OCI-LY3 (cell line): ENCODE data around the gene AQR.

Source experiments
- H2AFZ ChIP-seq: fragments of 200-600, 300-600 bp; shearing (Covaris generic); 2 replicates; pipeline ENCODE4 v1.6.0; 2014; ENCODE audit warnings: antibody characterized with exemption, low read depth, low read length
- H3K27ac ChIP-seq: fragments of 200-600, 300-600 bp; sonication (generic); 2 replicates; pipeline ENCODE4 v1.5.1; 2014; ENCODE audit warnings: mild to moderate bottlenecking, low read length, moderate library complexity, mixed read lengths
- H3K27me3 ChIP-seq: fragments of 200-600, 300-600 bp; sonication (generic); 2 replicates; pipeline ENCODE4 v1.6.1; 2014; ENCODE audit warnings: low read depth, low read length, mixed read lengths
- H3K36me3 ChIP-seq: fragments of 200-600, 300-600 bp; sonication (generic); replicated peaks from 2 replicates; pipeline ENCODE3; 2014; ENCODE audit warnings: low read depth, low read length, mixed read lengths
- H3K4me1 ChIP-seq: fragments of 300-600, 200-600 bp; sonication (generic); 2 replicates; pipeline ENCODE4 v1.6.1; 2014; ENCODE audit warnings: low read length, mixed read lengths
- H3K4me2 ChIP-seq: fragments of 200-600, 300-600 bp; sonication (generic); 2 replicates; pipeline ENCODE4 v1.6.1; 2014; ENCODE audit warnings: low read length, mixed read lengths
- H3K4me3 ChIP-seq: fragments of 300-600, 200-600 bp; sonication (generic); 2 replicates; pipeline ENCODE4 v1.5.1; 2014; ENCODE audit warnings: antibody characterized with exemption, mild to moderate bottlenecking, low read length, moderate library complexity
- H3K79me2 ChIP-seq: fragments of 300-600, 200-600 bp; shearing (Covaris generic); 2 replicates; pipeline ENCODE4 v1.6.1; 2014; ENCODE audit warnings: mild to moderate bottlenecking, low read length, mixed read lengths
- H3K9ac ChIP-seq: fragments of 300-600, 200-600 bp; shearing (Covaris generic); 2 replicates; pipeline ENCODE4 v1.6.0; 2014; ENCODE audit warnings: mild to moderate bottlenecking, low read length, moderate library complexity
- H3K9me3 ChIP-seq: fragments of 200-600, 300-600 bp; shearing (Covaris generic); 2 replicates; pipeline ENCODE4 v1.6.1; 2014; ENCODE audit warnings: low read length, mixed read lengths; ENCODE audit not compliant: insufficient read depth
- H4K20me1 ChIP-seq: fragments of 200-600, 300-600 bp; sonication (generic); 2 replicates; pipeline ENCODE4 v1.6.1; 2016; ENCODE audit warnings: low read length, mixed read lengths; ENCODE audit not compliant: insufficient read depth
- EZH2phosphoT487 ChIP-seq: fragments of 200-600 bp; shearing (Covaris generic); IDR thresholded peaks from 2 replicates; pipeline ENCODE4 v1.6.1; 2018; ENCODE audit warnings: antibody characterized with exemption, mixed run types, low read depth
- TF ChIP-seq, protein P1 (sequence below): fragments of 200-600, 300-600 bp; sonication (generic); IDR thresholded peaks from 2 replicates; pipeline ENCODE4 v1.5.1; 2014; ENCODE audit warnings: antibody characterized with exemption, low read length, low read depth

The AQR gene

DNA sequence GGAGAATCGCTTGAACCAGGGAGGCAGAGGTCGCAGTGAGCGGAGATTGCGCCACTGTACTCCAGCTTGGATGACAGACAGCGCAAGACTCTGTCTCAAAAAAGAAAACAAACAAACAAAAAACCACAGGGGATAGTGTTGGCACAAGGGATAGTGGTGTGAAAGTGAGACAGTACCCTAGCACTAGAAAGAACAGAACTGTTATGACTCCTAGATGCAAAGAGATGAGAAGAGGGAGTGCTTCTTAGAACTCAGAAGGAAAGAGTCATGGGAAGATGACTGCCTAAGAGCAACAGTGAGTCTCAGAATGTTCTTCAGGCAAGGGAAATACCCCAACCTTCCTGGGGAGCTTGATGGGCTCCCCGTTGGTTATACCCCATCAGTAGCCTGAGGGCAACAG, 36.4 kb upstream of the AQR start:
- no peaks in the 10 kb centered on the region for H4K20me1 ChIP-seq
- TF ChIP-seq EZH2phosphoT487: no peak

DNA sequence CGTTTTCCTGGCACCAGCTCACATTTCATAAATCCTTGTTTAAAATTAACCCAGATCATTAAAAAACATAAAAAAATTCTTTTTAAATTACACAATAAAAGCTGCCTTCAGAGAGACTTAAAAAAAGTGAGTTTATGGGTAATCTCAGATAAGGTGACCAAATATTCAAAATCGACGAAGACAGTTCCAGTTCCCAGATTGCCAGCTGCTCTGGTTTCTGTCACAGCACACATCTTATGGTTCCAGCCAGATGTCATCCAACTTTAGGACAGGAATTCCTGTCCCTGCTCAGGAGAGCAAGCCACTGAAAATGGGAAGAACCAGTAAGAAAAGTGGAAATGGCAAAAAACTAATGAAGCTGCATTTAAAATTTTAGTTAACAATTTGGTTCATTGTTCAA, 34.4 kb upstream of the AQR start:
- no peaks in the 10 kb centered on the region for H3K4me1 ChIP-seq
- no peak overlapping the region for H3K4me3 ChIP-seq
- H3K9me3 ChIP-seq: no peaks in the 10 kb centered on the region
- no peaks in the 10 kb centered on the region for H3K79me2 ChIP-seq
- no peak overlapping the region for H3K27ac ChIP-seq
- H2AFZ ChIP-seq: no peak overlapping the region
- no peaks in the 10 kb centered on the region for H3K27me3 ChIP-seq
- no peaks in the 10 kb centered on the region for H3K36me3 ChIP-seq
- no peaks in the 10 kb centered on the region for H4K20me1 ChIP-seq
- H3K4me2 ChIP-seq: no peak overlapping the region
- no peak for TF ChIP-seq EZH2phosphoT487
- TF ChIP-seq, protein P1, sequence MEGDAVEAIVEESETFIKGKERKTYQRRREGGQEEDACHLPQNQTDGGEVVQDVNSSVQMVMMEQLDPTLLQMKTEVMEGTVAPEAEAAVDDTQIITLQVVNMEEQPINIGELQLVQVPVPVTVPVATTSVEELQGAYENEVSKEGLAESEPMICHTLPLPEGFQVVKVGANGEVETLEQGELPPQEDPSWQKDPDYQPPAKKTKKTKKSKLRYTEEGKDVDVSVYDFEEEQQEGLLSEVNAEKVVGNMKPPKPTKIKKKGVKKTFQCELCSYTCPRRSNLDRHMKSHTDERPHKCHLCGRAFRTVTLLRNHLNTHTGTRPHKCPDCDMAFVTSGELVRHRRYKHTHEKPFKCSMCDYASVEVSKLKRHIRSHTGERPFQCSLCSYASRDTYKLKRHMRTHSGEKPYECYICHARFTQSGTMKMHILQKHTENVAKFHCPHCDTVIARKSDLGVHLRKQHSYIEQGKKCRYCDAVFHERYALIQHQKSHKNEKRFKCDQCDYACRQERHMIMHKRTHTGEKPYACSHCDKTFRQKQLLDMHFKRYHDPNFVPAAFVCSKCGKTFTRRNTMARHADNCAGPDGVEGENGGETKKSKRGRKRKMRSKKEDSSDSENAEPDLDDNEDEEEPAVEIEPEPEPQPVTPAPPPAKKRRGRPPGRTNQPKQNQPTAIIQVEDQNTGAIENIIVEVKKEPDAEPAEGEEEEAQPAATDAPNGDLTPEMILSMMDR: no peak
- H3K9ac ChIP-seq: no peak overlapping the region

More for the DNA sequence above, 36.4 kb upstream of the AQR start:
- no peaks in the 10 kb centered on the region for H3K9me3 ChIP-seq
- no peaks in the 10 kb centered on the region for H3K4me1 ChIP-seq
- no peaks in the 10 kb centered on the region for H3K36me3 ChIP-seq
- H3K27ac ChIP-seq: no peak overlapping the region
- no peak overlapping the region for H3K4me3 ChIP-seq
- H2AFZ ChIP-seq: no peak overlapping the region
- no peaks in the 10 kb centered on the region for H3K79me2 ChIP-seq
- no peak overlapping the region for H3K4me2 ChIP-seq
- no peaks in the 10 kb centered on the region for H3K27me3 ChIP-seq
- no peak overlapping the region for H3K9ac ChIP-seq

DNA sequence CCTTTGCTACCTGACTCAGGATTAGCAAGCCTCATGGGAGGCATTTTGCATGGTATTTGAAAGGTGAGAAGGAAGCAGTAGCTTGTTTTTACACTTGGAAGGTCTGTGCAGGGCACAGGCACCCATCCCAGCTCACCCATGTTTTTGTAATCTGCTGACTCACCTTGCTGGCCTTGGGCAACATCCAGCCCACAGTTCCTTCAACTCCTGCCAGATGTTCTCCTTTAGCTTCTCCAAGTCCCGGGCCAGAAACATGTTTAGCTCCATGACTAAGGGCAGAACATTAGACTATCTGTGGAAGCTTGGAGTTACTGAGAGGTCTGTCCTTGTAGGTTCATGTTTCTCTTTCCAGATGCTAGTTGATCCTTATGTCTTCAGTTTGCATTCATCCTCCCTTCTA, 31.0 kb upstream of the AQR start:
- Histone ChIP-seq H2AFZ (no peak overlapping the region), H3K36me3 (no peaks in the 10 kb centered on the region), H3K79me2 (no peaks in the 10 kb centered on the region), H3K27ac (no peak overlapping the region), H3K4me3 (no peak overlapping the region), H3K4me1 (no peaks in the 10 kb centered on the region), H3K9me3 (no peaks in the 10 kb centered on the region), H3K4me2 (no peak overlapping the region), H3K9ac (no peak overlapping the region), H3K27me3 (peaks cover 3% of the 10 kb centered on the region; the same call in 1 of the 2 replicates), H4K20me1 (no peaks in the 10 kb centered on the region)
- TF ChIP-seq, protein P1: no peak
- no peak for TF ChIP-seq EZH2phosphoT487

DNA sequence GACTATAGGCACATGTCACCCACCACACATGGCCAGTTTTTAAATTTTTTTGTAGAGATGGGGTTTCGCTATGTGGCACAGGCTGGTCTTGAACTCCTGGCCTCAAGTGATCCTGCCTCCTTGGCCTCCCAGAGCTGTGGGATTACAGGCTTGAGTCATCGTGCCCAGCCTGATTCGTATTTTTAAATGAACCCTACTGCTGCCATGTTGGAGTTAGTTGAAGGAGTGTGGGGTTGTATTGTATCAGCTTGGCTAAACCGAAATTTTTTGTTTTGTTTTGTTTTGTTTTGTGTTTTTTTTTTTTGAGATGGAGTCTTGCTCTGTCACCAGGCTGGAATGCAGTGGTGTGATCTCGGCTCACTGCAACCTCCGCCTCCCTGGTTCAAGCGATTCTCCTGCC, 30.4 kb upstream of the AQR start:
- Histone ChIP-seq H3K79me2 (no peaks in the 10 kb centered on the region), H3K9ac (no peak overlapping the region), H3K4me3 (no peak overlapping the region), H4K20me1 (no peaks in the 10 kb centered on the region), H3K4me2 (no peak overlapping the region), H3K36me3 (no peaks in the 10 kb centered on the region), H3K9me3 (no peaks in the 10 kb centered on the region), H3K4me1 (no peaks in the 10 kb centered on the region), H3K27ac (no peak overlapping the region), H3K27me3 (peaks cover 7% of the 10 kb centered on the region; the same call in 1 of the 2 replicates), H2AFZ (no peak overlapping the region)
- TF ChIP-seq, protein P1: no peak

DNA sequence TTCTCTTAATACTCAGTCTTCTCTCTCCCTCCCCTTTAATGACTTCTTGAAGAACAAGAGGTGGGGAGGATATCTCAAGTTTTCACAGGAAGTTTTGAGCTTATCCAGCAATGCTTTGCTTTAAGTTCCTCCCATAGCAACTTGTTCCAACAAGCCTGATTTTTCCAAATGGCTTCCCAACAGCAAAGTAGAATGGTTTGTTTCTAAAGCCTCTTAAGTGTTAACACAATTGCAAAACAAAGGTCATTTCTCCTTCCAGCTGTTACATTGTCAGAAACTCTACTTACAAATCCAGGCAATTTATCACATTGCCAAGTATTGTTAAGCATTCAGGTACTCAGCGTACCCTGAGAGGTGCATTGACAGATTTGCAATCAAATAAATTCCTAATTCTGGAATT, 25.4 kb upstream of the AQR start:
- Histone ChIP-seq H3K4me3 (no peak overlapping the region), H4K20me1 (no peaks in the 10 kb centered on the region), H3K27me3 (peaks cover 11% of the 10 kb centered on the region; the same call in 1 of the 2 replicates), H3K27ac (no peak overlapping the region), H3K4me2 (no peak overlapping the region), H3K4me1 (peaks cover 15% of the 10 kb centered on the region), H3K79me2 (no peaks in the 10 kb centered on the region), H3K9ac (no peak overlapping the region), H3K9me3 (no peaks in the 10 kb centered on the region), H2AFZ (no peak overlapping the region), H3K36me3 (no peaks in the 10 kb centered on the region)
- TF ChIP-seq, protein P1: no peak
- no peak for TF ChIP-seq EZH2phosphoT487
